ENCODE data around the gene SERPINB6.
"Not testable (repeated sequence)": the region's sequence is repeated elsewhere in the genome, so short reads cannot be mapped to it uniquely, and the experiment has no call there.

The SERPINB6 gene

DNA sequence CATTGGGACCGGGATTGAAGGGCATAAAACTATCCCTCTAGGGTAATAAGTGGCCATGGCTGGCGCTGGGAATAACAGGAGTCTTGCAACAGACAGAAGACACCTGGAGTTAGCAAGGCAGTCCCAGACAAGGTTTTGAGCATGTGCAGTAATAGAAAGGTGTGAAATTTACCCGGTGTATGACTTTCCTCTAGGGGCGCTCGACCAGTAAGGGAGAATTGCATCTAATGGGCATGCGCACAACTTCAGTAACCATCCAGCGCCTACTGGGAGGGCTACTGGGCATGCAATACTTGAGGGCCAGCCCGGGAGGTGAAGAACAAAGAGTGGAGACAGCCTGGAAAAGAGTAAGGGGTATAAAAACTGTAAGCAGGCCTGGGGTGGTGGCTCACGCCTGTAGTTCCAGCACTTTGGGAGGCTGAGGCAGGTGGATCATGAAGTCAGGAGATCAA is 32.7 kb downstream of the SERPINB6 start:
- peak; percentile 15 for DNase-seq (ENCODE audit: low read depth)

DNA sequence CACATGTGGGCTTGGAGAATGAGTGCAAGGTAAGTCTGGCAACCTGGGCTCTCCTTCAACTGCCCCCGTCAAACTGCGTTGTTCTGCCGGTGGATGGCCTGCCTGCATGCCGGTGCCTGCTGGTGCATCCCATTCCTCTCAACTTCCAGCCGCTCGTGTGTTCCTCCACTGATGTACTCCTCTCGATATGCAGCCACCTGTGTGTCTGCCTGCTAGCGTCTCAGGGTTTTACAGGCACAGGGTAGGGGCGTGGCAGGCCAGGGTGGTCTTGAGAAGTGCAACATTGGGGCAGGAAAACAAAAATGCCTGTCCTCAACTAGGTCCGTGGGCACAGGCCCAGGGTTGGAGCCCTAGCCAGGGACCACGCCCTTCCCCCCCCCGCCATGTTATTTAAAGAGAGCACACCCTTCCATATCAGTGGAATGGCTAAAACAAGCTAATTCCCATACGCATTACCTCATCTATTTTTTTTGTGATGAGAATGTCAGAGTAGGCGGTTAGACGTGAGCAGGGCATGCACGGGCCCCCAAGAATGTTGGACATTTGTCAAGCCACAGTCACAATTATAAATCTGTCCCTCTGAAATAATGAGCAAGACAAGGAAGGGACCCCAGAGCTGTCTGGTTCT is 33.2 kb downstream of the SERPINB6 start:
- DNase-seq (ENCODE audit: low read depth) = no peak

DNA sequence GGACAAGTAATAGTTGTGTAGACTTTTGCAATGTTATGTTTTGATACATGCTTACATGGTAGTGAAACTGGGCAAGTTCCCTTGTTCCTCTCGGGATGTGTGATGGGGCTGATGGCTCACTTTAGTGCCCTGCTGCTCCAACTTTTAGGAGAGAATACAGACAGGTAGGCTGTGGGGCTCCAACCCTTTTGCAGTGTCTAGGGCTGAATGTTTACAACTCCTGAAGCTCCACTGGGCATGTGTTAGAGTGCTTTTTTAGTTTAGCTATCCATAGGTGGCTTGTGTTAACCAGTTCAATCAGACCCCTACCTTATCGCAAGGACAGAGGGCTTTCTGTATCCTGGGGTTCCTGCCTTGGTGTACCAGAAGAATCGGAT is 33.8 kb downstream of the SERPINB6 start:
- no peak for DNase-seq (ENCODE audit: low read depth)

DNA sequence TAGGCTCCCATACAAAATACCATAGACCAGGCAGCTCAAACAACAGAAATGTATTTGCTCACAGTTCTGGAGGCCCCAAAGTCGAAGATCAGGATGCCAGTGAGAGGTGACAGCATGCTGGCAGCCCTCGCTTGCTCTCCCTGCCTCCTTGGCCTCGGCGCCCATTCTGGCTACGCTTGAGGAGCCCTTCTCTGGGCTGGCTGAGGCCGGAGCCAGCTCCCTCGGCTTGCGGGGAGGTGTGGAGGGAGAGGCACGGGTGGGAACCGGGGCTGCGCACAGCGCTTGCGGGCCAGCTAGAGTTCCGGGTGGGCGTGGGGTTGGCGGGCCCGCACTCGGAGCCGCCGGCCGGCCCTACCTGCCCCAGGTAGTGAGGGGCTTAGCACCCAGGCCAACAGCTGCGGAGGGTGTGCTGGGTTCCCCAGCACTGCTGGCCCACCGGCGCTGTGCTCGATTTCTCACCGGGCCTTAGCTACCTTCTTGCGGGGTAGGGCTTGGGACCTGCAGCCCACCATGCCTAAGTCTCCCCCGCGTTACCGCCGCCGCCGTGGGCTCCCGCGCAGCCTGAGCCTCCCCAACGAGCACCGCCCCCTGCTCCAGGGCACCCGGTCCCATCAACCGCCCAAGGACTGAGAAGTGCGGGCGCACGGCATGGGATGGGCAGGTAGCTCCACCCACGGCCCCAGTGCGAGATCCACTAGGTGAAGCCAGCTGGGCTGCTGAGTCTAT is 35.6 kb downstream of the SERPINB6 start:
- no peak for DNase-seq (ENCODE audit: low read depth)

DNA sequence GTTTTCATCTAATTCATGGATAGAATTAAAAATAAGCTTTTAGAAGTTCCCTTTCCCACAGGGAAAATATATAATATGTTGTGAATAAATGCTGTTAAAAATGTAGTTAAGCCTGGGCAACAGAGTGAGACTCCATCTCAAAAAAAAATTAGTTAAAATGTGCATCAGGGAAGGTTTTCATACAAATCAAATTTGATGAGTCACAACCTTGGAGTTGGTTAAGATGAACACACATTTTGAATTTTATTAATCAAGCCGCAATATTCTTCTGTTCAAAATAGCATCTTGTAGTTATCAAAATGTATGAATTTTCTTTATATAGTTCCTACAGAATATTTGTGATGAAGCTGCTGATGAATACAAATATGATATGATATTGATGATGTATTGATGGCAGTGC is 37.3 kb downstream of the SERPINB6 start:
- DNase-seq (ENCODE audit: low read depth) = no peak

DNA sequence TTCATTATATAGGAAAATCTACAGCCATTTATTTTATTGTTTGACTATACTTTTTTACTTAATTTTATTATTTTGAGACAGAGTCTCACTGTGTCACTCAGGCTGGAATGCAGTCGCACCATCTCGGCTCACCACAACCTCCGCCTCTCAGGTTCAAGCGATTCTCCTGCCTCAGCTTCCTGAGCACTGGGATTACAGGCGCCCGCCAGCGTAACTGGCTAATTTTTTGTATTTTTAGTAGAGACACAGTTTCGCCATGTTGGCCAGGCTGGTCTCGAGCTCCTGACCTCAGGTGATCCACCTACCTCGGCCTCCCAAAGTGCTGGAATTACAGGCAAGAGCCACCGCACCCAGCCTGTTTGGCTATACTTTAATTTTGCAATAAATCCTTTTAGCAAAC is 38.5 kb downstream of the SERPINB6 start:
- not testable (repeated sequence) for DNase-seq (ENCODE audit: low read depth)

DNA sequence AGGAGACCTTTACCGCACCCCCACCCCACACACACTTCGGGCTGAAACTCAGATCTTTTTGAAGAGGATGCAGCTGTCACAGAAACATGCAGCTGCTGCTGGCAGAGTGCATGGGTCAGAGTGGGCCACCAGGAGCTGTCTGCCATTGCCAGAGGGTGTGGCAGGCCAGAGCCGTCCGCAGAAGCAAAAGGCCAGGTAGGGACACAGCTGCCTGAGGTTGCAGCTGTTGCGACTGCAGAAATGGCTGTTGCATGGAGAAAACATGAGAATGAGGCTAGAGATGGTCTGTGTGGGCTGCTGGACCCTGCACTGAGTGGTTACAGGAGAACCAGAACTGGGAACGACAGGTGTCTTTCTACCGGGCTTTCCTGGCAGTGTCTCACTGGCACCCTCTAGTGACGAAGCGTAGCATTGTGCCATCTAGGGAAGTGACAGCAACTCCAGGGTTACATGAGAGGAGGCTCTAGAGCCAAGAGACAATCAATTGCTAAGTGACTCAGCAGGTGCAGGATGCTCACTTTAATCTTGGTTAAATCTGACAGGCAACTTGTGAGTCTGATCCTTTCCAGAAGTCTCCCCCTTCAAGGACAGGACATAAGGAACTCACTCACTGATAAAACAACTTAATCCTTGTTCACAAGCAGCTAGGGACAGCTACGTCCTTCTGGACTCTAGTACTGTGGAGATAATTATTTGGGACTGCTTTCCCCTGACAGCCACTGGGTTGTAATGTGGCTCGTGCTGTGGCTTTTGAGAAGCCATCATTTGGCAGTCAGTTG is 39.2 kb downstream of the SERPINB6 start:
- DNase-seq (ENCODE audit: low read depth) = peak; percentile 79

DNA sequence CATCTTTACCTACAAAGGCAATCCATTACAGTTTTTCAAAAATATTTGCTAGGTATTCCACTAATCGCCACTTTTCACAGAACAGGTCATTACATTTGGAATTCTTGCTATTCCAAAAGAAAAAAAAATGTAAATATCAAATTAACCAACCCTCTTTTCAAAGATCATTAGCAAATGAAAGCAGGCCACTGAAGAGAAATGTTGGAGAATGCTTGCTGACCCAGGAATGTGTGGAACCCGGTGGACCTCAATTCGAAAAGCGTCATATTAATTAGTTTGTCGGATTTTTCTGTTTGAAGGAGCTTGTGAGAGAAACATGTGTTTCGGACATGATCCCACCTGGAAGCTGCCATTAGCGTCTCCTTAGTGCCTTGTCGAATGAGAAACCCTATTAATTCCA is 40.3 kb downstream of the SERPINB6 start:
- DNase-seq (ENCODE audit: low read depth) = no peak

DNA sequence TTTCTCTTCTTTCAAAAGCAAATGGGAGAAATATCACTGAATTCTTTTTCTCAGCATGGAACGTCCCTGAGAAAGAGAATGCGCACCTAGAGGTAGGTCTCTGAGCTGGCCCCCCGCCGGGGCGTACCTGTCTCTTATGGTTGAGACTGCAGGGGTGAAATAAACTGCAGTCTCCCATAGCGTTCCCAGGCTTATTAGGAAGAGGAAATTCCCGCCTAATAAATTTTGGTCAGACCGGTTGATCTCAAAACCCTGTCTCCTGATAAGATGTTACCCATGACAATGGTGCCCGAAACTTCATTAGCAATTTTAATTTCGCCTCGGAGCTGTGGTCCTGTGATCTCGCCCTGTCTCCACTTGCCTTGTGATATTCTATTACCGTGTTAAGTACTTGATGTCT is 43.4 kb downstream of the SERPINB6 start:
- not testable (repeated sequence) for DNase-seq (ENCODE audit: low read depth)

DNA sequence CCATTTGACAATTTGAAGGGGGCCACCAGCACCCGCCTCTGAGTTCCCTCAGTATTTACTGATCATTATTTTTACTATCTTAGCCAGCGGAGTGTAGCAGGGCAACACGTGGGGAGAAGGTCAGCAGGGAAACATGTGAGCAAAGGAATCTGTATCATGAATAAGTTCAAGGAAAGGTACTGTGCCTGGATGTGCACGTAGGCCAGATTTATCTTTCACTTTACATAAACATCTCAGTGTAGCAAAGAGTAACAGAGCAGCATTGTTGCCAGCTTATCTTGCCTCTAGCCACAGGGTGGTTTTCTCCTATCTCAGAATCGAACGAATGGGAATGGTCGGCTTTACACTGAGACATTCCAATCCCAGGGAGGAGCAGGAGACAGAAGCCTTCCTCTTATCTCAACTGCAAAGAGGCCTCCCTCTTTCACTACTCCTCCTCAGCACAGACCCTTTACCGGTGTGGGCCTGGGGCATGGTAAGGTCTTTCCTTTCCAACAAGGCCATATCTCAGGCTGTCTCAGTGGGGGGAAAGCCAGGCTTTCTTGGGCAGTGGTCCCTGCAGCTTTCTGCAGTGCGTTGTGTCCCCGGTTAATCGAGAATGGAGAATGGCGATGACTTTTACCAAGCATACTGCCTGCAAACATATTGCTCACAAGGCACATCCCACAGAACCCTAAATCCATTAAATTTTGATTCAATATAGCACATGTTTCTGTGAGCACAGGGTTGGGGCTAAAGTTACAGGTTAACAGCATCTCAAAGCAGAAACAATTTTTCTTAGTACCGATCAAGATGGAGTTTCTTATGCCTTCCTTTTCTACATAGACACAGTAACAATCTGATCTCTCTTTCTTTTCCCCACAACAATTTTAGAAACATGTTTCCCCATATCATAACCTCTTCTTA is 45.3 kb downstream of the SERPINB6 start:
- DNase-seq (ENCODE audit: low read depth) = not testable (repeated sequence)

DNA sequence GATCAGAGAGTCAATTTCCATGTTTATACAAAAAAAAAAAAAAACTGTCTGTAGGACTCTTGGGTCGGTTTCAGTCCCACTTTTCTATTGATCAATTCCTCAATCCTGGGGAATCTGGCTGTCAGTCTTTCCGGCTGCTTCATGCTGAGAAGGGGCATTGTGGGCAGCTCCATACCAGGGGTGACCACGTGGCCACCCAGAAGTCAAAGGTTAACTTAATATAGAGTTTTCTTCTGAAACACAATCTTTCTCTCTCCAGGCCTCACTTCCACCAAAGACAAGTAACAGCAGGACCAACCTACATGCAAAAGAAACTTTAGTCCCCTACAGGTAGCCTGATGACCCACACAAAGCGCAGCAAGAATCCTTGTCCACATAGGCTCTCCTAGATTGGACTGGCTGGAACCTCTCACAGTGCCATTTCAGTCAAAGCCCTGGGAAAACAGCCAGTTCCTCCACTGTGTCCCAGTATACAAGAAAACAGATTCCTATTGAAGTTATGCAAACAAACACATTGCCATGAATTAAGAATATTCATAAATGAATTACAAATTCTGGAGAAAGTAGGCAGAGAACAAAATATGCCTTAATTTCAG is 49.7 kb downstream of the SERPINB6 start:
- no peak for DNase-seq (ENCODE audit: low read depth)

DNA sequence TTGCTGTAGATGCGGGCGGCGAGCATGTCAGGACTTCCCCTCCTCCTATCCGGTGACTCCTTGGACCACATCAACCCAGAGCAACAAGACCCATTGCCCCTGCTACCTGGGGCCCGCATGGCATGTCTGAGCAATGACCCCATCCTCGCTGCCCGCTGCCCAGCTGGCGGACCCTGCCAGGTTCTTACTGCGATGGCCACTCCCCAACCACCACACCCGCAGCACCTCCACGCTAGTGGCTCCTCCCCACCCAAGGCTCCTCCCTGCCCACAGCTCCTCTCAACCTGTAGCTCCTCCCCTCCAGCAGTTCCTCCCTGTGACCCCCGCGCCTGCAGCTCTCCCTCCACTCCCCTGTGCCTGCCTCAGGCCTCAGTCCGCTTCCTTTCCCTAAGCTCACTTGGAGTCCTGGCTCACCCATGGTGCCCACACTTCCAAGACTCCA is 50.7 kb downstream of the SERPINB6 start:
- no peak for DNase-seq (ENCODE audit: low read depth)

DNA sequence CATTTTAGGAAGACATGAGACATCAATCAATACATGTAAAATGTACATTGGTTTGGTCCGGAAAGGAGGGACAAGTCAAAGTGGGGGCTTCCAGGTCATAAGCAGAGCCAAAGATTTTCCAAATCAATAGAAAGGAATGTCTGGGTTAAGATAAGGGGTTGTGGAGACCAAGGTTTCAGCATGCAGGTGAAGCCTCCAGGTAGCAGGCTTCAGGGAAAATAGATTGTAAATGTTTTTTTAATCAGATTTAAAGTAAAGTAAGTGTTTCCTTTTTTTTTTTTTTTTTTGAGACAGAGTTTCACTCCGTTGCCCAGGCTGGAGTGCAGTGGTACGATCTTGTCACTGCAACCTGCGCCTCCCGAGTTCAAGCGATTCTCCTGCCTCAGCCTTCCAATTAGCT is 51.5 kb downstream of the SERPINB6 start:
- DNase-seq (ENCODE audit: low read depth) = no peak

DNA sequence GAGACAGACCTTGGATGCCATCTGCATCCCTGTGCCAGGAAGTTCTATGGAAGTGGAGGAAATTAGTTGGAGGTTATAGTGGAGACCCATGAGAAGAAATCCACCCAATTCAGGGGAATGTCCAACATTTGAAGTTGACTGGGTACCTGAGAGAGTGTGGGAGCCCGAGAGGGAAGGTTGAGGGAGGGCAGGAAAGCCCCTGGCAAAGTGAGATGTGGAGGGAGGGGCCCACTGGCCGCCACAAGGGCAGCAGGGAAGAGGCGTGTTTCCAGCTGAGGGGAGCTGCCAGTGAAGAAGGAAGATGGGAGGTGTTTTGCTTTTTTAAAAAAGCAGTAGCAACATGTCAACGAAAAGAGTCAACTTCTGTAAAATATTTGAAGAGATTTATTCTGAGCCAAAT is 52.0 kb downstream of the SERPINB6 start:
- DNase-seq (ENCODE audit: low read depth) = no peak

DNA sequence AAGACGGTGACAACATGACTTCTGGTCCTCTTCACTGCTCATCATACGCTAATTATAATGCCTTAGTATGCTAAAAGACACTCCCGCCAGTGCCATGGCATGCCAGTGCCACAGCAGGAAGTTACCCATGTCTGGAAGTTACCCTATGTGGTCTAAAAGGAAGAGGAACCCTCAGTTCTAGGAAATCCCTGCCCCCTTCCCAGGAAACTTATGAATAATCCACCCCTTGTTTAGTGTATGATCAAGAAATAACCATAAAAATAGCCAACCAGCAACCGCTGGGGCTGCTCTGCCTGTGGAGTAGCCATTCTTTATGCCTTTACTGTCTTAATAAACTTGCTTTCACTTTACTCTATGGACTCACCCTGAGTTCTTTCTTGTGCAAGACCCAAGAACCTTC is 52.4 kb downstream of the SERPINB6 start:
- no peak for DNase-seq (ENCODE audit: low read depth)

DNA sequence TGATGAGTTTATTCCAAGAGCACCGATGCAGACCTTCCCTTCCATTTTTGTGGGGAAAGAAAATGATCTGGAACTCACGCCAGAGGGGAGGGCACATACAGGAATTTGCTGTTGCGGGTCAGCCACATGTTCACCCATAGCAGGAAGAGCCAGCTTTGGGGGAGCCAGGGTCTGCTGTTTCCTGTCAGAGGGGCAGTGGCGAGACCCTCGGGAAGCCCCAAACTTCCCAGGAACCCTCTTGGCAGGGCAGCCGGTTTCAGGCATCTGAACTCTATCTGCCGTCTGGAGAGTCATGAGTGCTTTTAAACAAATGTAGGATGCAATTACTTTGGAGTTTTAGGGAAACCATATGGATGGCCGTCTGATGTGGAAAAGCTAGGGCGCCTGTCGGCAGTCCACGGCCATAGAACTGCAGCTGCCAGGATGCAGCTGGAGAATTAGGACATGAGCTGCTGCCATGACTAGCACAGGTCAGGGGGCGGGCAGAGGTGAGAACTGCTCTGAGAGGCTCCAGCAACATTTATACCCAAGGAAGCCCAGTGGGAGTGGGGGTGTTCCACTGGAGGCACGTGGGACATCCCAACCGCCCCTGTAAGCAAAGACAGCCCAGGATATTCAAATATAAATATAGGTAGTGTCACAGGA is 53.4 kb downstream of the SERPINB6 start:
- DNase-seq (ENCODE audit: low read depth) = no peak

DNA sequence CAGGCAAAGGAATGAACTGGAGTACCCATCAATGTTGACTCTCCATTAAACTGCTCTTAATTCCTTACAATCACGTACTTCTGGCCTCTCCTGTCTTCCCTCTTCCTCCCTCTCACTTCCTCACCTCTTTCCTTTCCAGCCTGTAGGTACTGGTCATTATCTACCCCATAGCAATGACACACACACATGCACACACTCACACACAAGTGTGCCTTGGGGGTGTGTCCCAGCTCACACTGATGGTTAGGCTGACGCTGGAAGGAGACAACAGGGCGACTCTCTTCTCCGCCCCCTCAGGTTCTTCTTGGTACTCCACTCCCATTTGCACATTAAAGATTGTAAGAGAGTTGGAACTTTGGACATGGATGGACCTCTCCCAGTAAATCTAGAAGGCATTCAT is 54.3 kb downstream of the SERPINB6 start:
- DNase-seq (ENCODE audit: low read depth) = no peak

DNA sequence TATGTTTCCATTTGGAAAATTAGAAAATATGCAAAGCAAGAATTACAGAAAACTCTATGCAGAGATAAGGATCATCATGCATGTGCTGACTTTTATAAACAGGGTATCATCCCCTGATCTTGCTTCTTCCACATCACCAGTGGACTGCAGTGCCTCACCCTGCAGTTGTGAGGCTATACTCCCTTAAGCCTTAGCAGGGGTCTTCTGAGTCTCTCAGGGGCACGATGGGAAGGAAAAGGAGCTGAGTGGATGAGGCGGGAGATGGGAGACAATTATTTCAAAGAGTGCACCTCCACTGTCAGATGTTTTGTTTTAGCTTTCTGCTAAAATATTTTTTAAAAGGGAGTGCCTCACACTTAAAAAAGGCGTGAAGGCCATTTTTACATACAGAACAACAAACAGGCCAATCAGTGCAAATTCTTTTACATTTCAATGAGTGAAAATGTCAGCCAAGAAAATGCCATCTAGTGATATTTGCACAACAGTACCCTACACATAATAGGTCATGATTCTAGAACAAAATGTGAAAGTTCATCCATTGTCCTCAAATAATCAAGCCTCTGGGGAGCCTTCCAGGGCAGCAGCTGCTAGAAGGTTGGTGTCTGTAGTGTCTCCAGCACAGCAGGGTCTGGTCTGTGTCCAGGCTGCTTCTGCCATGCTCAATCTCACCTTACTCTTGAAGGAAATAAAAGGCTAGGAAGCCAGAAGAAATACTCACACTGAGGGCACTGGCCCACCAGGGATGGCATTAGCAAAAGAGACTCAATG is 55.0 kb downstream of the SERPINB6 start:
- no peak for DNase-seq (ENCODE audit: low read depth)

DNA sequence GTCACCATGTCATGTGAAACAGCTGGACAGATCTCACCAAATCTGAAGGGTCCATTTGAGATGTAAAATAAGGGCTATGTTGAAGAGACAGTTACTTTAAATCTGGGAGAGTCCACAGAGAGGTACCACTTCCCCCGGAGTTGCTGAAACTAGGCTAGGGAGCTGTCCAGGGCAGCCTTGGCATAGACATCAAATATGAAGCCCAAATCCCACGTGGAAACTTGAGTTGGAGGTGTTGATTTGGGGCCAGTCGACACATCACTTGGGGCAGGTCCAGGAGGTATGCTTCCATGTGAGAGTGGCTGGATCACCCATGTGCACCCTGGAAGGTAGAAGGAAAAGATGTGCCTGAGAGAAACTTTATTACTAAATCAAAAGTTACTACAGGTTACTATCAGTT is 56.2 kb downstream of the SERPINB6 start:
- DNase-seq (ENCODE audit: low read depth) = no peak

DNA sequence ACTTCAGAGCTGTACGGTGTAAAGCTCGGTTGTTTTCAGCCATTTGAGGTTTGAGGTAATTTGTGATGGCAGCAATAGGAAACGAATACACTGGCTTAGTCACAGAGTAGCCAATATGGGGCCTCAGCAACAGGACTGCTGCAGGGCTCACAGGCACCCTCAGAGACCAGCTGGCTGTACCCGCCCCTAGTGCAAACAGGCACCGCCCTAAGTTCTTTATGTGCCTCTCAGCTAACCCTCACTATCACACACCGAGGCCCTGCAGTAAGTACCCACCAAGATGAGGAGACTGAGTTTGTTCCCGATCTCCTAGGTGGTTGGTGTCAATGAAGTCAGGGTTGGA is 57.1 kb downstream of the SERPINB6 start:
- no peak for DNase-seq (ENCODE audit: low read depth)
